NCI-H345 treated with DMSO at 0.1 percent for 48 hours (cell line): Measurements from ENCODE around the gene CFD.
"Not testable (repeated sequence)": the region's sequence is repeated elsewhere in the genome, so short reads cannot be mapped to it uniquely, and the experiment has no call there.

Experiments used
- DNase-seq: peaks from one replicate; lab custom pipeline; 2025; ENCODE audit not compliant: unreplicated experiment; lab: John Stamatoyannopoulos, UW

Gene CFD

DNA sequence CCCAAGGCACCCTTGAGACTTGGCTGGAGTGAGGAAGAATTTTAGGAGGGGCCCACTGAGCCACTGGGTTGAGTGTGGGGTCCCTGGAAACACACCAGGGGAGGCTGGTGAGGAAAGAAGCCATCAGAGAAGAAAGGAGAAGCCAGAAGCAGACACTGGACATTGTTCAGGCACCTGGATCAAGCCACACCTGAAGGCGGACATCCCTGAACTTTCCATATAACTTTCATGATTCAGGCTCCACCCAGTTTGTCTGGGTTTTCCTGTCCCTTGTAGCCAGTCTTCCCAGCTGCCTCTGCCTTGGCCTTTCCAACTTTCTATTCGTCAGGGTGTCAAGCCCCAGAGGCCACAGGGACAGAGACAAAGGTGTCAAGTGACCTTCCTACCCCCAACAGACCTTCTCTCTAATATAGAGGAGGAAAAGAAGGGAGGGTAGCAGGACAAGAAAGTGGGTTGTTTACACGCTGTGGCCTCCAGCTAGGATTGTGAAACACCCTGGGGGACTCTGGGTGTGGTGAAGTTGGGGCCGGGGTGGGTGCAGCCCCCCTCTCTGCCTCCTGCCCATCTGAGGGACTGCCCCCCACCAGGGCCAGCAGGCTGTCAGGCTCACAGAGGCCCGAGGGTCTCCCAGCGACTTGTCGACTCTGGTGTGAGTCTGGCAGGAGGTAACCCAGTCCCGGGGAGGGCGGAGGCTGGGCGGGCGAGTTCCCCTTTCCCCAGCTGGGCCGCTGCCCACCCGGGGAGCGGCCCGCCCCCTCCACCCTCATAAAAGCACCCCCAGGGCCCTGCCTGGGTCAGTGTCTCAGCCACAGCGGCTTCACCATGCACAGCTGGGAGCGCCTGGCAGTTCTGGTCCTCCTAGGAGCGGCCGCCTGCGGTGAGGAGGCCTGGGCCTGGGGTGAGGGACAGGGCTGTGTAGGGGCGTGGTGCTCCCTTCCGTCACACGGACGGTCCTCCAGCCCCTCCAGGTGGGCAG, at the start of gene CFD:
CFD (plus strand) TSS at position 797 of the 976 bp plus-strand sequence; CDS start at position 823, 26 bp downstream.
- no peak for DNase-seq

DNA sequence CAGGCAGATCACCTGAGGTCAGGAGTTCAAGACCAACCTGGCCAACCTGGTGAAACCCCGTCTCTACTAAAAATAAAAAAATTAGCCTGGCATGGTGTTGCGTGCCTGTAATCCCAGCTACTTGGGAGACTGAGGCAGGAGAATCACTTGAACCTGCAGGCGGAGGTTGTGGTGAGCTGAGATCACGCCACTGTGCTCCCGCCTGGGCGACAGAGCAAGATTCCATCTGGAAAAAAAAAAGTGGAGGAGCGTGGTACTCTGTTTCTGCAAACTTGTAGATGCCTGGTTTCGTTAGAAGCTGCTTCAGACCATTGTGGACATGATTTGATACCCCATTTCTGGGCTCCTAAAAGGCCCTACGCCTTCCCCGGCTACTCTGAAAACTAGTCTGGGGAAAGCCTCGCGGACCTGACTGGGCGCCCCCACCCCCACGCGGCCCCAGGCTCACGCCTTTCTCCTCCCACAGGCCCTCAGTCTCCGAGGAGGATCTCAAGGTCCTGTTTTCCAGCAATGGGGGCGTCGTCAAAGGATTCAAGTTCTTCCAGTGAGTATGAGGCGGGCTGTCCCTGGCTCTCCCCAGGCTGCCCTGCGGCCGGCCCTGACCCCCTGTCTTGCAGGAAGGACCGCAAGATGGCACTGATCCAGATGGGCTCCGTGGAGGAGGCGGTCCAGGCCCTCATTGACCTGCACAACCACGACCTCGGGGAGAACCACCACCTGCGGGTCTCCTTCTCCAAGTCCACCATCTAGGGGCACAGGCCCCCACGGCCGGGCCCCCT, 49.2 kb upstream of the CFD start:
- no peak for DNase-seq

- no peak for DNase-seq
These were observed 48.5 kb upstream of the CFD start for GRCh38 chr19:810883-811489.

DNA sequence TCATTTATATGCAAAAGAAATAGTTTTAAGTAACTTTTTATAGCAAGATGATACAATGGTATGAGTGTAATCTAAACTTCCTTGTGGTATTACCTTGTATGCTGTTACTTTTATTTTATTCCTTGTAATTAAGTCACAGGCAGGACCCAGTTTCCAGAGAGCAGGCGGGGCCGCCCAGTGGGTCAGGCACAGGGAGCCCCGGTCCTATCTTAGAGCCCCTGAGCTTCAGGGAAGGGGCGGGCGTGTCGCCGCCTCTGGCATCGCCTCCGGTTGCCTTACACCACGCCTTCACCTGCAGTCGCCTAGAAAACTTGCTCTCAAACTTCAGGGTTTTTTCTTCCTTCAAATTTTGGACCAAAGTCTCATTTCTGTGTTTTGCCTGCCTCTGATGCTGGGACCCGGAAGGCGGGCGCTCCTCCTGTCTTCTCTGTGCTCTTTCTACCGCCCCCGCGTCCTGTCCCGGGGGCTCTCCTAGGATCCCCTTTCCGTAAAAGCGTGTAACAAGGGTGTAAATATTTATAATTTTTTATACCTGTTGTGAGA, 47.9 kb upstream of the CFD start:
- no peak for DNase-seq

GRCh38 chr19:812049-812746, 47.3 kb upstream of the CFD start:
- no peak for DNase-seq

DNA sequence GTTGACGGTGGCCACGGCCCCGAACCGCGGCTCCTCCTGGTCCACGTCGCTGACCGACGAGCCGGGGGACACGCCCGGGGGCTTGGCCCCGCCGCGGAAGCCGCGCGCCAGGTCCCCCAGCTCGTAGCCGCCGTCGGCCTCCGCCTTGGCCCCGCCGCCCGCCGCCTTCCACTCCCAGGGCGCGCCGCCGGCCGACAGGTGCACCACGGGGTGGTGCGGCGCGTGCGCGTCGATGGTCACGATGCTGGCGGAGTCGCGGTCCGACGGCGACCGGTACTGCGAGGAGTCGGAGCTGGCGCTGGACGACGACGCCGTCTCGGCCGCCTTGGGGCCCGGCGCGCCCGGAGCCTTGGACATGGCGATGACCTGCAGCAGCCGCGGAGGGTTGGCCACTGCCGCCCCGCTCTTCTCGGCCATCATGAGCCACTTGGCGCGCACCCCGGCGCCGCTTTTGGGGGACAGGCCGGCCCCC, 46.7 kb upstream of the CFD start:
- DNase-seq: no peak

DNA sequence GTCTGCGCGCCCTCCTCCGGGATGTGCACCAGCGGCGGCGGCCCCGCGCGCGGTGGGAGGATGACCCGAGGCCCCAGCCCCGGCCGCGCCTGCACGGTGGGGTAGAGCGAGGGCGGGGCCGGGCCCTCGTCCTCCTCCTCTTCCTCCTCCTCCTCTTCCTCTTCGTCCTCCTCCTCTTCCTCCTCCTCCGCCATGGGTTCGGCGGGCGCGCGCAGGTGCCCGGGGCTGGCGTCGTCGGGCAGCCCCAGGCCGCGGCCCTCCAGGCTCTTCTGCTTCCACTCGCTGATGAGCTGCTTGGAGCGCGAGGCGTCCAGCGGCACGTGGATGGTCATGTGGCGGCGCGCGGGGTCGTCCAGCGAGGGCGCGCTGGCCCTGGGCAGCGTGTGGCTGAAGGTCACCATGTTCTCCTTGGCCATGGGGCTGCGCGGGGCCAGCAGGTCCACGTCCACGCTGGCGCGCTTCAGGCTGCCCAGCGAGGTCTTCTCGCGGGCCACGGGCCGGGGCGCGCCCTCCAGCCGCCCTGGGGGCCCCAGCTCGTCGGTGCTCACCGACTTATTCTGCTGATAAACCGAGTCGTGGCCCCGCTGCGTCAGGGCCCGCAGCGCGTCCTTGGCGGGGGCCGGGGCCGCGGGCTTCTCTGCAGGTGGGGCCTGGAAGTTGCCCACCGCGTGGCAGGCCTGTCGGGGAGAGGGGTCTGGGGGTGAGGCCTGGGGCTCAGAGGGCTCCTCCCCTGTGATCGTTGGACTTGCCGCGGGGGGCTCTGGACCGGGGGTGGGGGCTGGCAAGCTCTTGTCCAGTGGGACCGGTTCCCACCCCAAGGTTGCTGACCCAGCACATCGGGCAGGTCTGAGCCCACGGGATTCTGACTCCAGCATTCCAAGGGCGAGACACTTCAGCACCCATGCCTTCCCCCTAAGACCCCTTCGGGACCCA, 46.0 kb upstream of the CFD start:
- no peak for DNase-seq

DNA sequence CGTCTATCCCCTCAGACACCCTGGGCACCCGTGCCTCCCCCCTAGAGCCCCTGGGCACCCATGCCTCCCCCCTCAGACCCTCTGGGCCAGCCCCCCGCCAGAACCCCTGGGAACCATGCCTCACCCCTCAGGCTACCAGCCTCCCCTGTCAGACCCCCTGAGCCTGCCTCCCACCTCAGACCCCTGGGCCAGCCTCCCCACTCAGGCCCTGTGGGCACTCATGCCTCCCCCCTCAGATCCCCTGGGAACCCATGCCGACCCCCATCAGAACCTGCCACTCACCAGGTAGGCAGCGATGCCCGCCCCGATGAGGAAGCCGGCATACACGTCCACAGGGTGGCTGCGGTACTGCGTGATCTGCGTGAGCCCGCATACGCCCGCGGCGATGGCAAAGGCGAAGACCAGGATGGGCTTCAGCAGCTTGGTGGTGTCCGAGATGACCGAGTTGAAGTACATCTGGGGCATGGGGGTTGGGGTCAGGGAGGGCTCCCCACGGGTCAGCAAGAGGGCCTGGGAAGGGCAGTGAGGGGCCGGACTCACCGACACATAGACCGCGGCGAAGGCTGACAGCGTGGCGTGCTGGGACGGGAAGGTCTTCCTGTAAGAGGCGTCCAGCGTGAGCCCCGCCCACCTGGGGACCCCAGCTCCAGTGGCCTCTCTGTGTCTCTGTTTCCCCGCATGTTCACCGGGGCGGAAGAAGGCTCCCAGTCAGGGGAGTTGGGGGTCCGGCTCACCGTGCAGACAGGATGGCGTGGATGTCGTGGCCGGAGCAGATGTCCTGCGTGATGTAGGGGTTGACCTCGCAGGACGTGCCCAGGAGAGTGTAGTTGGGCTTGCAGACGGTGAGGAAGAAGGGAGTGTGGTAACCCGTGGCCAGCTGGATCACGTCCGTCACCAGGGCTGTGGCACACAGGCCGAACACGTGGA, 45.0 kb upstream of the CFD start:
- DNase-seq: no peak

DNA sequence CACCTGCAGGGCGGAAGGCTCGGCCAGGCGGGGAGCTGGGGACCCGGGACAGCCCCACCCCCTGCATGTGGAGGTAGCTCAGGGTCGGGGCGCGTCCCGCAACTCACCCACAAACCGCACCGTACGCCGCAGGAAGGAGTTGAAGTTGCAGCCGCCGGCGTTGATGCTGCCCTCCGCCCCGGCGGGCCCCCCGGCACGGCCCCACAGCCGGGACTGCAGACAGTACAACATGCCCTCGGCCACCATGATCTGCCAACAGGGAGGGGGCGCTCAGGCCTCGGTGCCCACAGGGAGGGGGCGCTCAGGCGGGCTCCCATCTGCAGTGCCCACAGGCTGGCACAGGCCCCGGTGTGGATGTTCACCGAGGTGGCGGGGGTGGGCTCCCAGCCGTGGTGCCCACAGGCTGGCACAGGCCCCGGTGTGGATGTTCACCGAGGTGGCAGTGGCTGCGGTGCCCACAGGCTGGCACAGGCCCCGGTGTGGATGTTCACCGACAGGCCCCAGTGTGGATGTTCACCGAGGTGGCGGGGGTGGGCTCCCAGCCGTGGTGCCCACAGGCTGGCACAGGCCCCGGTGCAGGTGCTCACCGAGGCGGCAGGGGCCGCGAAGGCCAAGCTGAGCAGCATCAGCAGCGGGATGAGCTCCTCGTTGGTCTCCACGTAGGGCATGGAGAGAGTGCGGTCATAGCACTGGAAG, 44.2 kb upstream of the CFD start:
- DNase-seq: no peak

DNA sequence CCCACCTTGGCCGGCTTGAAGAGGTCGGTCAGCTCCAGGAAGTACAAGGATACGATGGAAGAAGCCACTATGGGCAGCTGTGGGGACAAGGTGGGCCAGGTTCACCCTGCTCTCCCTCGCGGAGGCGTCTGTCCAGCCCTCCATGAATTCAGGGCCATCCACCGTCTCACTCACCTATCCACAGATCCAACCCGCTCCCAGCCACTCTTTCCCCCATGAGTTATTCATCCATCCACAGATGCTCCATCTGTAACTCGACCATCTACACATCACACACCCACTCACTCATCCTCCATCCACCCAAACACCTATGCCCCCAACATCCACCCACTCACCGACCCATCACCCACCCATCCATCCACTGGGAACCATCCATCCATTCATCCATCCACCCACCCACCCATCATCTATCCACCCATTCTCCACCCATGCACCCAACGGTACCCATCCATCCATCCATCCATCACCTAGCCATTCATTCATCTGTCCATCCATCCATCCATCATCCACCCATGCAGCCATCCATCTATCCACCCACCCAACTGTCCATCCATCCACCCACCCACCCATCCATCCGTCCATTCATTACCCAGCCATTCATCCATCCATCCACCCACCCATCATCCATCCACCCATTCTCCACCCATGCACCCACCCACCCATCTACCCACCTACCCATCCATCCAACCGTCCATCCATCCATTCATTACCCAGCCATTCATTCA, 43.5 kb upstream of the CFD start:
- no peak for DNase-seq

GRCh38 chr19:816500-816857, 43.0 kb upstream of the CFD start:
- DNase-seq: no peak

- DNase-seq: not testable (repeated sequence)
These were observed 39.3 kb upstream of the CFD start for GRCh38 chr19:820212-820611.

DNA sequence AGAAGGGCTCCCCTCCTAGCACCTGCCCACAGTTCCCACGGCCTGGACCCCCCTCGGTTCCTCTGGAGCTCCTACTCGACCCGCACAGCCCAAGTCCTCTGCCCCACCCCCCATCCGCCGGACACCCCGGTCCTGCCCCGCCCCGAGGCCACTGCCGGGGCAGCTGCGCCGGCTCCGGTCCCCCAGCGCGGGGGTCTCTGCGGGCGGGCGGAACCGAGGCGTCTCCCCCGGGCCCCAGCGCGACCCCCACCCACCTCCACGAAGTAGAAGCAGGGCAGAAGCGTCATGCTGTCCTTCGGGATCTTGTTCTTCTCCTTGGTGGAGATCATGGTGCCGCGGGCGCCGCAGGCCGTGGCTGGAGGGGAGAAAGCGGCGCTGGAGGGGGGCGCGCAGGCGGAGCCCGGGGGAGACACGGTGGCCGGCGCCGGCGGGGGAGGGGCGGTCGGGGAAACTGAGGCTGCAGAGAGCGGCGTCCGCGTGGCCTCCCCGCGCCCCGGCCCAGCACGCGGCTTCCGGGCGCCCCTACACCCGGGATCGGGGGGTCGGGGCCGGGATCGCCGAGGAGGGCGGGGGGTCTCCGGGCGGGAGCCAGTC, 38.1 kb upstream of the CFD start:
- no peak for DNase-seq

DNA sequence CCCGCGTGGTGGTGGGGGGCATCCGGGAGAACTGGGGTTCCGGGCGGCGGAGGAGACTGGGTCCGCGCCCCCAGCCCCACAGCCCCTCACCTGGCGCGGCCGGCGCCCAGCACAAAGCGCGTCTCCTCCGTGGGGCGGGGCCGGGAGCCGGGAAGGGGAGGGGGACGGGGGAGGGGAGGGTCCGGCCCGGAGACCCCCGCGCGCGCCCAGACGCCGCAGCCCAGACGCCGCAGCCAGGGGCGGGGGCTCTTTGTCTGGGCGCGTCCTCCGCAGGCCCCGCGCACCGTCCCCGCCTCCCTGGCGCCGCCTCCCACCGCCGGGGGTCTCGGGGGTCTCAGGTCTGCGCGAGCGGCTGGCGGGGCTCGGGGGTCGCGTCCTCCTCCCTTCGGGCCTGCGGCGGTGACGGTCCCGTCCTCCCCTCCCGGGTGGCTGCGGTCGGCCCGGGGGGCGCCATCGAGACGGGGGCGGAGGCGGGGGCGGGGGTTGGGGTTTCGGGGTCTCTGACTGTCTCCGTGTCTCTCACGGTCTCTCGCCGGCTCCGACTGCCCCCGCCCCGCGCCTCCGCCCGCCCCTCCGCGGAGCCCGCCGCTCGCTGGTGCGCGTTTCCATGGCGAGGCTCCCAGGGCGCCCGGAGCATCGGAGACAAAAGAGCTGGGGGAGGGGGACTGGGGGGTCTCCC, 37.5 kb upstream of the CFD start, which contains the start of gene PLPPR3:
PLPPR3 (minus strand) TSS at position 131 of the 679 bp plus-strand sequence. CDS start 396 bp downstream, outside the sequence.
- DNase-seq: no peak

- no peak for DNase-seq
These were observed 35.8 kb upstream of the CFD start for GRCh38 chr19:823565-824121.

DNA sequence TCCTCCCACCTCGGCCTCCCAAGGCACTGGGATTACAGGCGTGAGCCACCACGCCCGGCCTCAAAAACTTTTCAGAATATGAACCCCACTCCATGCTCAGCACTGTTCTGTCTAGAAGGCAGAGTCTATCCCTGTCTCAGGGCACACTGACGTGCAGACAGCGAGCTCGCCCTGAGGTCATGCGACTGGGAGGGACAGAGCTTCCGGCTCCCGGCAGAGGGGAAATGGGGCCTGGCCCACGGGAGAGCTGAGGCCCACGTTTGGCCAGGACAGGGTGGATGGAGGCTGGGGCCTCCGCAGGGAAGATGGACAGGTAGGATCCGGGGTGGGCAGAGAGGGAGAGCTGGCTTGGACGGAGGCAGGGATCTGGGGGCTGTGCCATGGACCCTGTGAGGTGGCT, 34.6 kb upstream of the CFD start:
- no peak for DNase-seq
